T-helper 22 cell (primary cell): Measurements from ENCODE around the gene ADD1.
"Not testable (repeated sequence)": the region's sequence is repeated elsewhere in the genome, so short reads cannot be mapped to it uniquely, and the experiment has no call there.

Experiments used
- DNase-seq: peaks from one replicate; pipeline ENCODE4 v3.0.0-alpha.2; 2020; ENCODE audit warnings: low read depth

ADD1 gene

GRCh38 chr4:2886161-2886560 is 42.5 kb downstream of the ADD1 start:
- no peak for DNase-seq

GRCh38 chr4:2886622-2887021 is 43.0 kb downstream of the ADD1 start:
- no peak for DNase-seq

GRCh38 chr4:2887343-2887742 is 43.7 kb downstream of the ADD1 start:
- no peak for DNase-seq

- DNase-seq = no peak
Observed at GRCh38 chr4:2888886-2889285, 45.2 kb downstream of the ADD1 start.

- DNase-seq = no peak
Observed at GRCh38 chr4:2891294-2891693, 47.6 kb downstream of the ADD1 start.

- no peak for DNase-seq
Observed at GRCh38 chr4:2893772-2894171, 50.1 kb downstream of the ADD1 start.

GRCh38 chr4:2898001-2898400 is 54.4 kb downstream of the ADD1 start:
- DNase-seq = no peak

- DNase-seq = no peak
Observed at GRCh38 chr4:2900741-2901140, 57.1 kb downstream of the ADD1 start.

- DNase-seq = no peak
Observed at GRCh38 chr4:2901186-2901585, 57.5 kb downstream of the ADD1 start.

GRCh38 chr4:2902126-2902525 is 58.5 kb downstream of the ADD1 start:
- no peak for DNase-seq

- DNase-seq = no peak
Observed at GRCh38 chr4:2905544-2905943, 61.9 kb downstream of the ADD1 start.

GRCh38 chr4:2906218-2906617 is 62.6 kb downstream of the ADD1 start:
- no peak for DNase-seq

- no peak for DNase-seq
Observed at GRCh38 chr4:2907226-2907625, 63.6 kb downstream of the ADD1 start.

GRCh38 chr4:2907706-2908293 is 64.2 kb downstream of the ADD1 start:
- no peak for DNase-seq

- no peak for DNase-seq
Observed at GRCh38 chr4:2908686-2909085, 65.0 kb downstream of the ADD1 start.

- no peak for DNase-seq
Observed at GRCh38 chr4:2909583-2909982, 65.9 kb downstream of the ADD1 start.

- no peak for DNase-seq
Observed at GRCh38 chr4:2910409-2910808, 66.8 kb downstream of the ADD1 start.

GRCh38 chr4:2911868-2912267 is 68.2 kb downstream of the ADD1 start:
- no peak for DNase-seq

- DNase-seq = no peak
Observed at GRCh38 chr4:2913168-2913567, 69.5 kb downstream of the ADD1 start.

- DNase-seq = no peak
Observed at GRCh38 chr4:2914256-2915126, 70.8 kb downstream of the ADD1 start.

GRCh38 chr4:2915789-2916188 is 72.1 kb downstream of the ADD1 start:
- DNase-seq = no peak

GRCh38 chr4:2916696-2917095 is 73.1 kb downstream of the ADD1 start:
- DNase-seq = not testable (repeated sequence)

GRCh38 chr4:2918300-2918699 is 74.7 kb downstream of the ADD1 start:
- not testable (repeated sequence) for DNase-seq

- not testable (repeated sequence) for DNase-seq
Observed at GRCh38 chr4:2918714-2919113, 75.1 kb downstream of the ADD1 start.
